Measurements from ENCODE around the gene BEND3.

Gene BEND3

GRCh38 chr6:107128175-107128574 lies 12.9 kb upstream of the BEND3 start:
- TF ChIP-seq EZH2phosphoT487 (IDR thresholded peaks at IDR 0.05; ENCODE audit: borderline replicate concordance) (no peak), CTCF (conservative IDR thresholded peaks at IDR 0.05; ENCODE audit: low read length) (no peak)
- Histone ChIP-seq H4K20me1 (ENCODE audit: insufficient read depth, low read length, poor library complexity, severe bottlenecking) (no peaks in the 10 kb centered on the region), H3K9ac (ENCODE audit: low read depth, low read length, poor library complexity, severe bottlenecking) (no peak overlapping the region), H3K9me2 (replicated peaks; ENCODE audit: low read depth, low read length) (no peaks in the 10 kb centered on the region), H3K4me3 (ENCODE audit: low read length, poor library complexity, severe bottlenecking) (no peak overlapping the region), H2AFZ (ENCODE audit: low read length) (no peak overlapping the region), H3F3A (ENCODE audit: low read depth) (no peaks in the 10 kb centered on the region), H3K4me1 (ENCODE audit: insufficient read depth, low read length, poor library complexity, severe bottlenecking) (peaks cover 8% of the 10 kb centered on the region), H3K79me2 (ENCODE audit: insufficient read depth, low read length) (no peaks in the 10 kb centered on the region), H3K9me3 (ENCODE audit: insufficient read depth, low read depth, low read length) (no peaks in the 10 kb centered on the region), H3K36me3 (ENCODE audit: insufficient read depth, low read length) (no peaks in the 10 kb centered on the region), H3K27me3 (ENCODE audit: insufficient read depth, low read length, poor library complexity, severe bottlenecking) (no peaks in the 10 kb centered on the region), H3K4me2 (ENCODE audit: low read depth, low read length, poor library complexity, severe bottlenecking) (no peak overlapping the region)

DNA sequence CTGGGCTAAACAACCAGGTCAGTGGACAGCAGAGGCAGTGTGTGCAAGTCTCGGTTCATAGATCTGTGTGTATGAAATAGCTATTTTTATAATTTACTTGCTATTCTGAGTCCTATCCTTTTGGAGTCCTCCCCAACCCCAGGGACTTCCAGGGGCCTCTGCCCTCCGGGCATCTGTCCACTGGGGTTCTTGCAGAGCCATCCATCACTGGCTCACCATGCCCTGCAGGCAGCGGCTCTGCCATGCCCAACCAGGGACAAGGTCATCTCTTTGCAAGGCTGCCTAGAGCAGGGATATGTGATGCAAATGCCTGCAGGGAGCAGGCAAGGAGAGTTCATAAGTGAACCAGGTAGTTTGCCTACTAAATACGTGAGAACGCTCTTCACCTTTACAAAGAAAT lies 10.5 kb upstream of the BEND3 start:
- H3K4me2 ChIP-seq (ENCODE audit: low read depth, low read length, poor library complexity, severe bottlenecking) = no peak overlapping the region

GRCh38 chr6:107124934-107125348 lies 9.6 kb upstream of the BEND3 start:
- no peaks in the 10 kb centered on the region for H3K36me3 ChIP-seq (ENCODE audit: insufficient read depth, low read length)
- H3F3A ChIP-seq (ENCODE audit: low read depth) = no peaks in the 10 kb centered on the region
- H2AFZ ChIP-seq (ENCODE audit: low read length) = no peak overlapping the region
- H3K9me2 ChIP-seq (replicated peaks; ENCODE audit: low read depth, low read length) = no peaks in the 10 kb centered on the region
- TF ChIP-seq EZH2phosphoT487 (IDR thresholded peaks at IDR 0.05; ENCODE audit: borderline replicate concordance) (no peak), CTCF (conservative IDR thresholded peaks at IDR 0.05; ENCODE audit: low read length) (no peak)
- H3K79me2 ChIP-seq (ENCODE audit: insufficient read depth, low read length) = no peaks in the 10 kb centered on the region
- no peaks in the 10 kb centered on the region for H3K27me3 ChIP-seq (ENCODE audit: insufficient read depth, low read length, poor library complexity, severe bottlenecking)
- no peaks in the 10 kb centered on the region for H4K20me1 ChIP-seq (ENCODE audit: insufficient read depth, low read length, poor library complexity, severe bottlenecking)
- H3K9me3 ChIP-seq (ENCODE audit: insufficient read depth, low read depth, low read length) = no peaks in the 10 kb centered on the region
- no peak overlapping the region for H3K9ac ChIP-seq (ENCODE audit: low read depth, low read length, poor library complexity, severe bottlenecking)
- no peak overlapping the region for H3K4me3 ChIP-seq (ENCODE audit: low read length, poor library complexity, severe bottlenecking)
- H3K4me1 ChIP-seq (ENCODE audit: insufficient read depth, low read length, poor library complexity, severe bottlenecking) = peaks cover 8% of the 10 kb centered on the region
- H3K4me2 ChIP-seq (ENCODE audit: low read depth, low read length, poor library complexity, severe bottlenecking) = no peak overlapping the region

More for the DNA sequence above, 10.5 kb upstream of the BEND3 start:
- Histone ChIP-seq H3K27me3 (ENCODE audit: insufficient read depth, low read length, poor library complexity, severe bottlenecking) (no peaks in the 10 kb centered on the region), H3K79me2 (ENCODE audit: insufficient read depth, low read length) (no peaks in the 10 kb centered on the region), H3K4me3 (ENCODE audit: low read length, poor library complexity, severe bottlenecking) (no peak overlapping the region), H3F3A (ENCODE audit: low read depth) (no peaks in the 10 kb centered on the region), H4K20me1 (ENCODE audit: insufficient read depth, low read length, poor library complexity, severe bottlenecking) (no peaks in the 10 kb centered on the region), H3K36me3 (ENCODE audit: insufficient read depth, low read length) (no peaks in the 10 kb centered on the region), H3K4me1 (ENCODE audit: insufficient read depth, low read length, poor library complexity, severe bottlenecking) (peaks cover 8% of the 10 kb centered on the region), H3K9me3 (ENCODE audit: insufficient read depth, low read depth, low read length) (no peaks in the 10 kb centered on the region), H3K9me2 (replicated peaks; ENCODE audit: low read depth, low read length) (no peaks in the 10 kb centered on the region), H3K9ac (ENCODE audit: low read depth, low read length, poor library complexity, severe bottlenecking) (no peak overlapping the region), H2AFZ (ENCODE audit: low read length) (no peak overlapping the region)
- no peak for TF ChIP-seq EZH2phosphoT487 (IDR thresholded peaks at IDR 0.05; ENCODE audit: borderline replicate concordance)
- no peak for TF ChIP-seq CTCF (conservative IDR thresholded peaks at IDR 0.05; ENCODE audit: low read length)

Data from Loucy (cell line).